CD14-positive monocyte (primary cell): ENCODE results near the gene CACNA1H. TPM values are rescaled to one million over a fixed set of nuclear protein-coding genes. Genes with fewer than 3 reads are reported as not detected.

ENCODE experiments used
- DNase-seq, 3 donors: peaks; one replicate each; pipeline ENCODE4 v3.0.0-alpha.2; 2011 to 2022
- H2AFZ ChIP-seq: 2 replicates; pipeline ENCODE4 v1.6.0; 2012; ENCODE audit warnings: mild to moderate bottlenecking, low read depth, low read length, inconsistent platforms; ENCODE audit not compliant: insufficient read depth, poor library complexity, severe bottlenecking
- H3K27ac ChIP-seq, 2 donors: 1 replicate in 1 of 2; 2 replicates in 1 of 2; pipeline ENCODE4 v1.5.1; 2012 to 2013; ENCODE audit warnings: low read length in 2 of 2, control low read depth in 1 of 2, inconsistent platforms in 1 of 2, low read depth in 1 of 2, mild to moderate bottlenecking in 1 of 2
- H3K27me3 ChIP-seq, 2 donors: one replicate each; pipeline versions ENCODE4 v1.6.0 to v1.6.1; 2011 to 2013; ENCODE audit warnings: low read length in 2 of 2; ENCODE audit not compliant: control insufficient read depth in 2 of 2, insufficient read depth in 2 of 2
- H3K36me3 ChIP-seq, 2 donors: replicated peaks in 1 of 2; 1 replicate in 1 of 2; 2 replicates in 1 of 2; pipeline versions ENCODE4 v1.5.1 to v1.6.1; 2012 to 2013; ENCODE audit warnings: low read length in 2 of 2, control low read depth in 1 of 2, inconsistent platforms in 1 of 2, mild to moderate bottlenecking in 1 of 2; ENCODE audit not compliant: insufficient read depth in 2 of 2, control insufficient read depth in 1 of 2
- H3K4me1 ChIP-seq, 2 donors: 1 replicate in 1 of 2; 2 replicates in 1 of 2; pipeline versions ENCODE4 v1.5.1 to v1.6.1; 2012 to 2013; ENCODE audit warnings: low read length in 2 of 2, control low read depth in 1 of 2, inconsistent platforms in 1 of 2, mild to moderate bottlenecking in 1 of 2, moderate library complexity in 1 of 2; ENCODE audit not compliant: insufficient read depth in 2 of 2, control insufficient read depth in 1 of 2
- H3K4me2 ChIP-seq: replicated peaks from 2 replicates; pipeline ENCODE3; 2012; ENCODE audit warnings: low read length, moderate library complexity, mild to moderate bottlenecking; ENCODE audit not compliant: poor library complexity, severe bottlenecking; ENCODE audit errors: extremely low read depth
- H3K4me3 ChIP-seq, 3 experiments: fragments of 200-600 bp in 1 of 3; sonication (generic) in 1 of 3; replicated peaks in 1 of 3; 1 replicate in 2 of 3; 2 replicates in 1 of 3; pipeline ENCODE4 v1.5.1; 2011 to 2013; ENCODE audit warnings: low read length in 3 of 3, mild to moderate bottlenecking in 3 of 3, control low read depth in 2 of 3, low read depth in 2 of 3, inconsistent platforms in 1 of 3, moderate library complexity in 1 of 3
- H3K79me2 ChIP-seq: 2 replicates; pipeline ENCODE4 v1.6.0; 2012; ENCODE audit warnings: mild to moderate bottlenecking, control low read depth, inconsistent platforms, low read length, moderate library complexity; ENCODE audit not compliant: insufficient read depth
- H3K9ac ChIP-seq: 2 replicates; pipeline ENCODE4 v1.6.0; 2017; ENCODE audit warnings: low read length, mild to moderate bottlenecking; ENCODE audit not compliant: insufficient read depth, poor library complexity, severe bottlenecking
- H3K9me3 ChIP-seq, 2 donors: replicated peaks in 1 of 2; 1 replicate in 1 of 2; 2 replicates in 1 of 2; pipeline versions ENCODE4 v1.5.1 to v1.6.1; 2012 to 2013; ENCODE audit warnings: low read length in 2 of 2, control low read depth in 1 of 2; ENCODE audit not compliant: control insufficient read depth in 1 of 2, insufficient read depth in 1 of 2
- H4K20me1 ChIP-seq: 2 replicates; pipeline ENCODE4 v1.6.0; 2012; ENCODE audit warnings: mild to moderate bottlenecking, low read length, control low read depth, moderate library complexity; ENCODE audit not compliant: insufficient read depth
- H3K27ac Mint-ChIP-seq, 7 donors: one replicate each; pipeline ENCODE4 v1.8.0; 2020; ENCODE audit warnings: mild to moderate bottlenecking in 7 of 7, mixed read lengths in 7 of 7, moderate library complexity in 6 of 7, inconsistent platforms in 2 of 7
- H3K27me3 Mint-ChIP-seq, 3 donors: one replicate each; pipeline ENCODE4 v1.8.0; 2021 to 2022; ENCODE audit warnings: low read depth in 3 of 3, mild to moderate bottlenecking in 3 of 3, mixed read lengths in 3 of 3, moderate library complexity in 3 of 3, inconsistent platforms in 1 of 3
- H3K36me3 Mint-ChIP-seq, 2 donors: one replicate each; pipeline ENCODE4 v1.8.0; 2020; ENCODE audit warnings: mixed read lengths in 2 of 2, inconsistent platforms in 1 of 2, mild to moderate bottlenecking in 1 of 2
- H3K4me1 Mint-ChIP-seq: one replicate; pipeline ENCODE4 v1.8.0; 2020; ENCODE audit warnings: mild to moderate bottlenecking, mixed read lengths
- H3K4me3 Mint-ChIP-seq, 2 donors: one replicate each; pipeline ENCODE4 v1.8.0; 2020; ENCODE audit warnings: mild to moderate bottlenecking in 2 of 2, mixed read lengths in 2 of 2, moderate library complexity in 1 of 2
- H3K9me3 Mint-ChIP-seq, 7 donors: one replicate each; pipeline ENCODE4 v1.8.0; 2020 to 2022; ENCODE audit warnings: mixed read lengths in 7 of 7, mild to moderate bottlenecking in 6 of 7, moderate library complexity in 6 of 7, inconsistent platforms in 2 of 7
- CTCF ChIP-seq: fragments of 200-600 bp; IDR thresholded peaks from one replicate; pipeline ENCODE4 v1.8.0; 2022; ENCODE audit warnings: antibody characterized with exemption, mild to moderate bottlenecking
- WGBS: methylation state at CpG from one replicate; pipeline ENCODE4 v1.1.5; 2013; ENCODE audit warnings: missing lambda C conversion rate; ENCODE audit not compliant: insufficient coverage; 5-methylcytosine and 5-hydroxymethylcytosine counted together
- intact Hi-C, 2 donors: fragments of 100-400 bp; cut with micrococcal nuclease; formaldehyde crosslinking; loops; one replicate each; pipeline versions ENCODE4 v1.15.0 to v1.15.1; 2023
- polyA plus RNA-seq, 3 donors: library from polyadenylated mRNA; depleted of rRNA in 1 of 3; unstranded in 2 of 3; stranded (reverse) in 1 of 3; fragments of 300-500 nt in 2 of 3; fragments of >200 nt in 1 of 3; fragmentation: Illumina TruSeq in 2 of 3; gene quantifications; 1 replicate in 2 of 3; 2 replicates in 1 of 3; pipeline ENCODE4 v1.2.3, GENCODE V29; 2012 to 2021

Gene CACNA1H
- polyA plus RNA-seq, 3 donors = not detected

- Histone ChIP-seq H3K27ac (no peak overlapping the region), H3K9me3 (no peaks in the 10 kb centered on the region), H3K4me2 (no peak overlapping the region), H3K79me2 (no peaks in the 10 kb centered on the region), H2AFZ (no peak overlapping the region), H3K36me3 (no peaks in the 10 kb centered on the region), H3K4me3 (no peak overlapping the region), H4K20me1 (no peaks in the 10 kb centered on the region), H3K27me3 (no peaks in the 10 kb centered on the region), H3K4me1 (no peaks in the 10 kb centered on the region), H3K9ac (no peak overlapping the region)
- TF ChIP-seq CTCF = no peak
- Mint-ChIP-seq H3K27ac (no peak overlapping the region), H3K4me1 (no peaks in the 10 kb centered on the region), H3K27me3 (peaks cover 0 to 3% (median 0%) of the 10 kb centered on the region in 3 donors), H3K9me3 (peaks cover 0 to 3% (median 0%) of the 10 kb centered on the region in 7 donors), H3K36me3 (no peaks in the 10 kb centered on the region), H3K4me3 (no peak overlapping the region)
- WGBS = 90% methylated on average over 62 of the region's 65 CpGs
- DNase-seq = no peak
- intact Hi-C loops = loop anchor here in 1 of 2 donors (10.0 kb wide), 1 partner anchor 53 kb away; no protein-coding TSS in a partner anchor
Observed at GRCh38 chr16:1211451-1212268, 58.8 kb downstream of the CACNA1H start.

GRCh38 chr16:1212616-1213194, 59.8 kb downstream of the CACNA1H start:
- no peaks in the 10 kb centered on the region for H3K27me3 ChIP-seq
- no peaks in the 10 kb centered on the region for H4K20me1 ChIP-seq
- Mint-ChIP-seq H3K4me3 (no peak overlapping the region), H3K9me3 (peaks cover 0 to 3% (median 0%) of the 10 kb centered on the region in 7 donors), H3K4me1 (no peaks in the 10 kb centered on the region), H3K36me3 (no peaks in the 10 kb centered on the region), H3K27ac (no peak overlapping the region), H3K27me3 (peaks cover 0 to 4% (median 0%) of the 10 kb centered on the region in 3 donors)
- no peak overlapping the region for H3K4me2 ChIP-seq
- no peak overlapping the region for H3K9ac ChIP-seq
- H3K4me3 ChIP-seq = no peak overlapping the region
- WGBS = 94% methylated on average over 40 of the region's 40 CpGs
- no peaks in the 10 kb centered on the region for H3K4me1 ChIP-seq
- H3K27ac ChIP-seq = no peak overlapping the region
- H3K79me2 ChIP-seq = no peaks in the 10 kb centered on the region
- intact Hi-C loops = loop anchor here in 1 of 2 donors (10.0 kb wide), 1 partner anchor 52 kb away; no protein-coding TSS in a partner anchor
- TF ChIP-seq CTCF = no peak
- H3K9me3 ChIP-seq = no peaks in the 10 kb centered on the region
- H3K36me3 ChIP-seq = no peaks in the 10 kb centered on the region
- H2AFZ ChIP-seq = no peak overlapping the region
- no peak for DNase-seq
